ENCODE measurements around the gene ARHGEF40. TPM values are rescaled to one million over a fixed set of nuclear protein-coding genes. Genes with fewer than 3 reads are reported as not detected.

The ARHGEF40 gene
- total RNA-seq, 1 experiment from 2014 or later, result 71.4 TPM

GRCh38 chr14:21055432-21056117, 14.5 kb upstream of the ARHGEF40 start:
- no peak overlapping the region for H3K4me3 Mint-ChIP-seq

More at GRCh38 chr14:21055432-21056117, 14.5 kb upstream of the ARHGEF40 start:
- Mint-ChIP-seq H3K4me1 (peaks cover 11 to 14% of the 10 kb centered on the region in 2 experiments), H3K9me3 (no peaks in the 10 kb centered on the region), H3K36me3 (ENCODE audit: insufficient read depth in 1 of 3, low read depth in 3 of 3) (no peaks in the 10 kb centered on the region), H3K27ac (no peak overlapping the region), H3K27me3 (ENCODE audit: low read depth) (no peaks in the 10 kb centered on the region)
- Histone ChIP-seq H4K8ac (replicated peaks; ENCODE audit: insufficient read length, low read depth, low read length) (no peak overlapping the region), H3K79me2 (ENCODE audit: insufficient read depth, low read length) (no peaks in the 10 kb centered on the region), H3K27ac (ENCODE audit: insufficient read length, low read depth, low read length) (no peak overlapping the region), H3K9me3 (ENCODE audit: control insufficient read depth, low read depth, low read length) (no peaks in the 10 kb centered on the region), H3K23me2 (ENCODE audit: insufficient read length, low read depth, low read length, poor library complexity, severe bottlenecking) (no peaks in the 10 kb centered on the region), H4K5ac (ENCODE audit: insufficient read length, low read depth, low read length) (no peak overlapping the region), H2BK5ac (ENCODE audit: insufficient read length, low read length) (no peak overlapping the region), H3K18ac (ENCODE audit: insufficient read length, low read depth, low read length) (no peak overlapping the region), H2BK20ac (ENCODE audit: low read depth, low read length, poor library complexity, severe bottlenecking) (no peak overlapping the region), H4K20me1 (ENCODE audit: control insufficient read depth, insufficient read depth, insufficient read length) (no peaks in the 10 kb centered on the region), H3K23ac (ENCODE audit: insufficient read length, low read depth, low read length) (no peak overlapping the region), H3T11ph (ENCODE audit: low read length) (no peak overlapping the region), H3K27me3 (ENCODE audit: insufficient read depth, low read length) (no peaks in the 10 kb centered on the region), H3K4me2 (ENCODE audit: insufficient read depth, insufficient read length, low read length) (no peak overlapping the region), H3K56ac (ENCODE audit: insufficient read length, low read depth, low read length) (no peak overlapping the region), H3K14ac (ENCODE audit: insufficient read depth, low read length) (no peak overlapping the region), H2BK120ac (ENCODE audit: low read depth, low read length, poor library complexity, severe bottlenecking) (no peak overlapping the region), H2BK15ac (ENCODE audit: low read depth, low read length) (no peak overlapping the region), H2AFZ (ENCODE audit: low read length) (no peak overlapping the region), H3K4ac (ENCODE audit: low read depth, low read length) (no peak overlapping the region), H3K4me1 (ENCODE audit: insufficient read depth, low read length) (no peaks in the 10 kb centered on the region; the same call in 1 of the 2 replicates), H3K79me1 (ENCODE audit: insufficient read depth, low read depth, low read length, poor library complexity, severe bottlenecking) (no peaks in the 10 kb centered on the region), H2BK12ac (ENCODE audit: insufficient read length, low read depth, low read length) (no peak overlapping the region), H3K9ac (ENCODE audit: extremely low read depth, insufficient read length, low read length) (no peak overlapping the region), H2AK5ac (ENCODE audit: insufficient read length, low read length) (no peak overlapping the region), H4K91ac (ENCODE audit: insufficient read length, low read depth, low read length) (no peak overlapping the region)
- no peak for DNase-seq
- no peak for TF ChIP-seq CTCF (conservative IDR thresholded peaks at IDR 0.05)
- no CpG with 5 or more reads among the region's 5 CpGs for WGBS (ENCODE audit: extremely low coverage, insufficient read length, low lambda C conversion rate)
